PC-9 (cell line): ENCODE measurements around the gene ZNF135.

Source experiments
- CTCF ChIP-seq: fragments of 200-600 bp; sonication (generic); conservative IDR thresholded peaks from 2 replicates; pipeline ENCODE4 v1.6.1; 2017; ENCODE audit warnings: mixed run types, antibody characterized with exemption, mild to moderate bottlenecking, moderate library complexity
- EZH2 ChIP-seq: fragments of 200-600 bp; sonication (generic); IDR thresholded peaks from 2 replicates; pipeline ENCODE4 v1.8.0; 2017; ENCODE audit warnings: antibody characterized with exemption, low read depth

DNA sequence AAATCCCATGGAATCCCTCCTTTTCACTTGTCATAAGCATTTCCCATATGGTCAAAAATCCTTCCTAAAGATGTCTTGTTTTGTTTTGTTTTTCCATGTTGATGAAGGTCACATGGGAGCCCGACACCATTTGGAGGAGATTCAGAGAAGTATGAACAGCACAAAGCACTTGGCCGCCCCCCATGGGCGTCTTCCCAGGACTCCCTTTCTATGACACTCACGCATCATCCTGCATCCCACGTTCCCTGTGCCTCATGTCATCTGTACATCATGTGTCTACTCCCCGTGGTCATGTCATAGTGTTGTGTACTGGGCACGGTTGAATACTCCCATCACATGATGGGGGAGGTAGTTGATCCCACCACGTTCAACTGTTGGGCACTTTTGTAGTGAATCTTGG lies 23.2 kb upstream of the ZNF135 start:
- TF ChIP-seq CTCF (no peak), EZH2 (no peak)
